ENCODE results near the gene COL5A1.

COL5A1 gene

DNA sequence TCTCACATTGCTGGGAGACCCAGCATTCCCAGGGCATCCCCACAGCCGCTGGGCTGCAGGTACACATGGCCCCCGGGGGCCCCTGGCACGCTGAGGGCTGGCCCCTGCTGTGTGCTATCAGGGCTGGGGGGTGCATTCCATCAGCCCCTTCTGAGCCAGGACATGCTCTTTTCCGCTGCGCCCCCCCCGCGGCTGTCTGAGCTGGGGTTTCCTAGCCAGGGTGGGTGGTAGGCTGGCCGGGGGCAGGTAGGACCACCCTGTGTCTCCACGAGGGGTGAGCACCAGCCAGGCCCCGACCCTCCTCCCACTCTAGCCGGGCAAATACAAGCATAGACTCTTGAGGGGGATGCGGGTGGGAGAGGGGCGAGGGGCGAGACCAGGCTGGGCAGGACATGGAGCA lies 180.9 kb downstream of the COL5A1 start:
- H3K9me3 ChIP-seq: no peaks in the 10 kb centered on the region
- no peak for DNase-seq
- TF ChIP-seq CTCF (IDR thresholded peaks at IDR 0.05): no peak
- H3K27ac ChIP-seq: no peak overlapping the region
- H3K4me3 ChIP-seq: no peak overlapping the region
- no peaks in the 10 kb centered on the region for H3K4me1 ChIP-seq
- intact Hi-C loops (cut with DNase I; ENCODE audit: low total_unique reads): no loop called here
- no peaks in the 10 kb centered on the region for H3K27me3 ChIP-seq
- H3K36me3 ChIP-seq: peaks cover 48 to 100% (median 78%) of the 10 kb centered on the region in 3 donors

- no peak overlapping the region for H3K27ac ChIP-seq
- intact Hi-C loops (cut with DNase I; ENCODE audit: low total_unique reads): no loop called here
- H3K27me3 ChIP-seq: no peaks in the 10 kb centered on the region
- DNase-seq: no peak
- no peak for TF ChIP-seq CTCF (IDR thresholded peaks at IDR 0.05)
- no peaks in the 10 kb centered on the region for H3K9me3 ChIP-seq
- no peaks in the 10 kb centered on the region for H3K4me1 ChIP-seq
- peaks cover 43 to 100% (median 75%) of the 10 kb centered on the region in 3 donors for H3K36me3 ChIP-seq
- H3K4me3 ChIP-seq: no peak overlapping the region
These were observed 182.0 kb downstream of the COL5A1 start for GRCh38 chr9:134823623-134824022.

- intact Hi-C loops (cut with DNase I; ENCODE audit: low total_unique reads): no loop called here
- no peaks in the 10 kb centered on the region for H3K27me3 ChIP-seq
- DNase-seq: no peak
- no peak for TF ChIP-seq CTCF (IDR thresholded peaks at IDR 0.05)
- H3K4me1 ChIP-seq: no peaks in the 10 kb centered on the region
- no peak overlapping the region for H3K27ac ChIP-seq
- no peak overlapping the region for H3K4me3 ChIP-seq
- peaks cover 43 to 100% (median 74%) of the 10 kb centered on the region in 3 donors for H3K36me3 ChIP-seq
- H3K9me3 ChIP-seq: no peaks in the 10 kb centered on the region
These were observed 183.0 kb downstream of the COL5A1 start for GRCh38 chr9:134824583-134824982.

- Histone ChIP-seq H3K9me3 (no peaks in the 10 kb centered on the region), H3K4me1 (no peaks in the 10 kb centered on the region), H3K27me3 (no peaks in the 10 kb centered on the region), H3K4me3 (no peak overlapping the region), H3K27ac (no peak overlapping the region), H3K36me3 (peaks cover 43 to 100% (median 74%) of the 10 kb centered on the region in 3 donors)
- intact Hi-C loops (cut with DNase I; ENCODE audit: low total_unique reads): no loop called here
- DNase-seq: no peak
- no peak for TF ChIP-seq CTCF (IDR thresholded peaks at IDR 0.05)
These were observed 183.4 kb downstream of the COL5A1 start for GRCh38 chr9:134825025-134825424.

- H3K4me1 ChIP-seq: no peaks in the 10 kb centered on the region
- no peak overlapping the region for H3K27ac ChIP-seq
- H3K9me3 ChIP-seq: no peaks in the 10 kb centered on the region
- peaks cover 35 to 100% (median 66%) of the 10 kb centered on the region in 3 donors for H3K36me3 ChIP-seq
- no peaks in the 10 kb centered on the region for H3K27me3 ChIP-seq
- no peak for TF ChIP-seq CTCF (IDR thresholded peaks at IDR 0.05)
- intact Hi-C loops (cut with DNase I; ENCODE audit: low total_unique reads): no loop called here
- no peak overlapping the region for H3K4me3 ChIP-seq
- DNase-seq: no peak
These were observed 185.0 kb downstream of the COL5A1 start for GRCh38 chr9:134826336-134827285.

All from tibial artery (tissue), 4 donors.